Thyroid gland (tissue), 4 donors: ENCODE results near the gene C11orf24.

ENCODE experiments used
- CTCF ChIP-seq, 6 experiments: fragments of 200-600 bp in 3 of 6; fragments of 450-650 bp in 3 of 6; sonication (generic) in 3 of 6; IDR thresholded peaks; one replicate each; pipeline ENCODE4 v1.5.1; 2016 to 2019; ENCODE audit warnings: antibody characterized with exemption in 6 of 6, mild to moderate bottlenecking in 2 of 6, inconsistent platforms in 1 of 6, moderate library complexity in 1 of 6
- POLR2A ChIP-seq, 2 donors: fragments of 450-650 bp; IDR thresholded peaks; one replicate each; pipeline ENCODE4 v1.6.1; 2017; ENCODE audit warnings: antibody characterized with exemption in 2 of 2, mild to moderate bottlenecking in 2 of 2, moderate library complexity in 1 of 2

- no peak for TF ChIP-seq POLR2A (IDR thresholded peaks at IDR 0.05)
- no peak for TF ChIP-seq CTCF (IDR thresholded peaks at IDR 0.05)
Measured at GRCh38 chr11:68273026-68273738, 1.4 kb upstream of the C11orf24 start.
